GM12892 (cell line): Measurements from ENCODE around the gene GASK1A. TPM values are rescaled to one million over a fixed set of nuclear protein-coding genes. Genes with fewer than 3 reads are reported as not detected.

ENCODE experiments used
- DNase-seq: peaks from one replicate; pipeline ENCODE4 v3.0.0; 2011; ENCODE audit not compliant: insufficient read length
- FAIRE-seq: peaks from 2 replicates; lab custom pipeline; 2011; peaks lifted over from hg19 to GRCh38; lab: Jason Lieb, UNC
- POLR2A ChIP-seq: IDR thresholded peaks from 2 replicates; pipeline ENCODE4 v1.6.1; 2011; ENCODE audit warnings: low read depth, low read length, control low read depth
- POLR2AphosphoS5 ChIP-seq: IDR thresholded peaks from 2 replicates; pipeline ENCODE4 v1.6.1; 2011; ENCODE audit warnings: low read depth, low read length, control low read depth
- TAF1 ChIP-seq: IDR thresholded peaks from 2 replicates; pipeline ENCODE4 v1.6.1; 2011; ENCODE audit warnings: low read depth, mild to moderate bottlenecking, control low read depth, low read length, borderline replicate concordance
- polyA plus RNA-seq: library from polyadenylated mRNA; unstranded; fragments of >200 nt; gene quantifications from one replicate; pipeline ENCODE4 v1.2.1, GENCODE V29; 2012; ENCODE audit warnings: missing spikeins, inconsistent platforms; ENCODE audit not compliant: missing spikeins

The GASK1A gene
- not detected for polyA plus RNA-seq

- FAIRE-seq (no peak), DNase-seq (no peak)
- TF ChIP-seq POLR2AphosphoS5 (no peak), TAF1 (no peak), POLR2A (no peak)
Measured at GRCh38 chr3:42979044-42979972, at the start of gene GASK1A. Gene GASK1A, plus strand, starts transcription at chr3:42979311. Its CDS starts 332 bp downstream, at chr3:42979643.

- DNase-seq (no peak), FAIRE-seq (no peak)
- no peak for TF ChIP-seq POLR2AphosphoS5
- no peak for TF ChIP-seq POLR2A
- no peak for TF ChIP-seq TAF1
Measured at GRCh38 chr3:42934111-42934510, 45.0 kb upstream of the GASK1A start.

- DNase-seq (no peak), FAIRE-seq (no peak)
- TF ChIP-seq POLR2AphosphoS5 (no peak), TAF1 (no peak), POLR2A (no peak)
Measured at GRCh38 chr3:42934910-42935309, 44.2 kb upstream of the GASK1A start.

GRCh38 chr3:42935472-42935871 lies 43.6 kb upstream of the GASK1A start:
- FAIRE-seq (no peak), DNase-seq (no peak)
- TF ChIP-seq POLR2AphosphoS5 (no peak), POLR2A (no peak), TAF1 (no peak)

- no peak for TF ChIP-seq TAF1
- no peak for TF ChIP-seq POLR2AphosphoS5
- no peak for TF ChIP-seq POLR2A
- no peak for FAIRE-seq
- DNase-seq = no peak
Measured at GRCh38 chr3:42936157-42936981, 42.7 kb upstream of the GASK1A start.

GRCh38 chr3:42937334-42937733 lies 41.8 kb upstream of the GASK1A start:
- DNase-seq = no peak
- no peak for FAIRE-seq
- no peak for TF ChIP-seq TAF1
- TF ChIP-seq POLR2AphosphoS5 = no peak
- TF ChIP-seq POLR2A = no peak

GRCh38 chr3:42942693-42943092 lies 36.4 kb upstream of the GASK1A start:
- FAIRE-seq = no peak
- DNase-seq = no peak
- TF ChIP-seq TAF1 (no peak), POLR2AphosphoS5 (no peak), POLR2A (no peak)

- FAIRE-seq (no peak), DNase-seq (no peak)
- no peak for TF ChIP-seq POLR2A
- no peak for TF ChIP-seq TAF1
- TF ChIP-seq POLR2AphosphoS5 = no peak
Measured at GRCh38 chr3:42946050-42946449, 33.1 kb upstream of the GASK1A start.

- no peak for DNase-seq
- no peak for FAIRE-seq
- no peak for TF ChIP-seq POLR2A
- TF ChIP-seq TAF1 = no peak
Measured at GRCh38 chr3:42957573-42957972, 21.5 kb upstream of the GASK1A start.

GRCh38 chr3:42960282-42960681 lies 18.8 kb upstream of the GASK1A start:
- DNase-seq (no peak), FAIRE-seq (no peak)
- TF ChIP-seq POLR2AphosphoS5 (no peak), POLR2A (no peak), TAF1 (no peak)

- no peak for TF ChIP-seq TAF1
- FAIRE-seq (no peak), DNase-seq (no peak)
Measured at GRCh38 chr3:42960786-42961185, 18.3 kb upstream of the GASK1A start.
